ENCODE results near the gene LY6G5B.

- TF ChIP-seq CTCF (IDR thresholded peaks at IDR 0.05) (peak in 3 of 7 experiments; percentile 17 to 31 (median 21)), POLR2A (IDR thresholded peaks at IDR 0.05) (peak; percentile 87 to 98 (median 97))
Observed at GRCh38 chr6:31702819-31703716, 33.3 kb downstream of the LY6G5B start, which contains the start of gene ABHD16A.

Data from body of pancreas (tissue), 4 donors.